HEK293 (cell line): ENCODE results near the gene STAC.

Experiments
- CTCF ChIA-PET: fragments of 350-600 bp; formaldehyde crosslinking; extraction: SDS; loops from one replicate; lab custom pipeline; 2021; ENCODE audit warnings: antibody characterized with exemption; lab: Yijun Ruan, JAX
- POLR2A ChIA-PET: fragments of 300-600 bp; formaldehyde crosslinking; extraction: SDS; loops from one replicate; lab custom pipeline; 2020; ENCODE audit warnings: antibody characterized with exemption, inconsistent platforms; lab: Yijun Ruan, JAX
- H3K27ac ChIP-seq: fragments of 200-500 bp; sonication (Bioruptor generic); 2 replicates; pipeline ENCODE4 v1.5.1; 2014; ENCODE audit warnings: low read depth, low read length, control low read depth, inconsistent platforms; ENCODE audit errors: extremely low read depth
- H3K36me3 ChIP-seq, 2 experiments: fragments of 200-500 bp in 1 of 2; sonication (Bioruptor generic) in 1 of 2; 1 replicate in 1 of 2; 2 replicates in 1 of 2; pipeline ENCODE4 v1.5.1; 2014 to 2017; ENCODE audit warnings: inconsistent platforms in 2 of 2, low read length in 2 of 2; ENCODE audit not compliant: control insufficient read depth in 2 of 2, insufficient read depth in 1 of 2
- H3K4me1 ChIP-seq: fragments of 200-500 bp; sonication (Bioruptor generic); 2 replicates; pipeline ENCODE4 v1.5.1; 2014; ENCODE audit warnings: mild to moderate bottlenecking, low read length, inconsistent platforms; ENCODE audit not compliant: control insufficient read depth, insufficient read depth
- H3K4me3 ChIP-seq: 2 replicates; pipeline ENCODE4 v1.5.1; 2011; ENCODE audit warnings: low read depth, mild to moderate bottlenecking, control low read depth, low read length, moderate library complexity
- H3K9me3 ChIP-seq: fragments of 200-500 bp; sonication (Bioruptor generic); 2 replicates; pipeline ENCODE4 v1.5.1; 2014; ENCODE audit warnings: low read depth, low read length, inconsistent platforms; ENCODE audit not compliant: control insufficient read depth, insufficient read depth
- ELK4 ChIP-seq: IDR thresholded peaks from 2 replicates; pipeline ENCODE4 v1.6.1; 2011; ENCODE audit warnings: mild to moderate bottlenecking, low read depth, low read length, borderline replicate concordance
- KLF16 ChIP-seq: fragments of 450-650 bp; formaldehyde crosslinking; IDR thresholded peaks from 2 replicates; pipeline ENCODE4 v1.5.1; 2017; ENCODE audit warnings: missing biosample characterization, missing genetic modification characterization
- KLF8 ChIP-seq: fragments of 450-650 bp; formaldehyde crosslinking; IDR thresholded peaks from 2 replicates; pipeline ENCODE4 v1.5.1; 2016; ENCODE audit warnings: missing biosample characterization, missing genetic modification characterization
- MZF1 ChIP-seq: fragments of 450-650 bp; formaldehyde crosslinking; IDR thresholded peaks from 2 replicates; pipeline ENCODE4 v1.5.1; 2017; ENCODE audit warnings: missing biosample characterization, missing genetic modification characterization, borderline replicate concordance
- PBX3 ChIP-seq: sonication (generic); formaldehyde crosslinking; IDR thresholded peaks from 2 replicates; pipeline ENCODE4 v1.8.1; 2022; ENCODE audit warnings: mild to moderate bottlenecking, moderate library complexity, missing genetic modification reagents
- YY1 ChIP-seq: fragments of 450-650 bp; formaldehyde crosslinking; IDR thresholded peaks from 2 replicates; pipeline ENCODE4 v1.5.1; 2018; ENCODE audit warnings: missing biosample characterization, missing genetic modification characterization
- ZBTB1 ChIP-seq: fragments of 450-650 bp; formaldehyde crosslinking; IDR thresholded peaks from 2 replicates; pipeline ENCODE4 v1.5.1; 2016; ENCODE audit warnings: missing biosample characterization, missing genetic modification characterization
- ZNF169 ChIP-seq: fragments of 450-650 bp; formaldehyde crosslinking; IDR thresholded peaks from 2 replicates; pipeline ENCODE4 v1.5.1; 2016; ENCODE audit warnings: missing biosample characterization, missing genetic modification characterization
- ZNF214 ChIP-seq: fragments of 450-650 bp; formaldehyde crosslinking; IDR thresholded peaks from 2 replicates; pipeline ENCODE4 v1.5.1; 2017; ENCODE audit warnings: missing biosample characterization, mild to moderate bottlenecking, missing genetic modification characterization, borderline replicate concordance
- ZNF23 ChIP-seq: fragments of 450-650 bp; formaldehyde crosslinking; IDR thresholded peaks from 2 replicates; pipeline ENCODE4 v1.5.1; 2016; ENCODE audit warnings: missing biosample characterization, missing genetic modification characterization, borderline replicate concordance
- ZNF266 ChIP-seq: fragments of 450-650 bp; formaldehyde crosslinking; IDR thresholded peaks from 2 replicates; pipeline ENCODE4 v1.5.1; 2016; ENCODE audit warnings: missing biosample characterization, missing genetic modification characterization, low read depth
- ZNF302 ChIP-seq: fragments of 450-650 bp; formaldehyde crosslinking; IDR thresholded peaks from 2 replicates; pipeline ENCODE4 v1.5.1; 2016; ENCODE audit warnings: missing biosample characterization, missing genetic modification characterization, low read depth
- ZNF423 ChIP-seq: fragments of 450-650 bp; formaldehyde crosslinking; IDR thresholded peaks from 2 replicates; pipeline ENCODE4 v1.5.1; 2016; ENCODE audit warnings: missing biosample characterization, missing genetic modification characterization
- ZNF473 ChIP-seq: fragments of 450-650 bp; formaldehyde crosslinking; IDR thresholded peaks from 2 replicates; pipeline ENCODE4 v1.5.1; 2017; ENCODE audit warnings: missing biosample characterization, missing genetic modification characterization
- ZNF510 ChIP-seq: fragments of 450-650 bp; formaldehyde crosslinking; IDR thresholded peaks from 2 replicates; pipeline ENCODE4 v1.5.1; 2018; ENCODE audit warnings: mild to moderate bottlenecking, missing genetic modification characterization, missing biosample characterization; ENCODE audit not compliant: insufficient replicate concordance
- ZNF521 ChIP-seq: fragments of 450-650 bp; formaldehyde crosslinking; IDR thresholded peaks from 2 replicates; pipeline ENCODE4 v1.5.1; 2017; ENCODE audit warnings: missing biosample characterization, mild to moderate bottlenecking, missing genetic modification characterization
- ZNF558 ChIP-seq: fragments of 450-650 bp; formaldehyde crosslinking; IDR thresholded peaks from 2 replicates; pipeline ENCODE4 v1.5.1; 2016; ENCODE audit warnings: missing biosample characterization, missing genetic modification characterization
- ZNF560 ChIP-seq: fragments of 450-650 bp; formaldehyde crosslinking; IDR thresholded peaks from 2 replicates; pipeline ENCODE4 v1.5.1; 2017; ENCODE audit warnings: missing biosample characterization, missing genetic modification characterization, borderline replicate concordance
- ZNF677 ChIP-seq: fragments of 450-650 bp; IDR thresholded peaks from 2 replicates; pipeline ENCODE4 v1.5.0; 2018; ENCODE audit warnings: missing biosample characterization, mild to moderate bottlenecking, missing genetic modification characterization, moderate library complexity
- ZNF791 ChIP-seq: fragments of 450-650 bp; formaldehyde crosslinking; IDR thresholded peaks from 2 replicates; pipeline ENCODE4 v1.5.1; 2016; ENCODE audit warnings: missing biosample characterization, missing genetic modification characterization
- ZNF830 ChIP-seq: fragments of 450-650 bp; IDR thresholded peaks from 2 replicates; pipeline ENCODE4 v1.5.0; 2018; ENCODE audit warnings: missing biosample characterization, missing genetic modification characterization, low read depth, mild to moderate bottlenecking, moderate library complexity
- ZSCAN4 ChIP-seq: fragments of 450-650 bp; formaldehyde crosslinking; IDR thresholded peaks from 2 replicates; pipeline ENCODE4 v1.5.1; 2017; ENCODE audit warnings: missing biosample characterization, missing genetic modification characterization
- TF ChIP-seq, protein P1 (sequence below): fragments of 450-650 bp; IDR thresholded peaks from 2 replicates; pipeline ENCODE4 v1.5.1; 2018; ENCODE audit warnings: missing biosample characterization, mild to moderate bottlenecking, missing genetic modification characterization
- TF ChIP-seq, protein P2 (sequence below): fragments of 450-650 bp; formaldehyde crosslinking; IDR thresholded peaks from 2 replicates; pipeline ENCODE4 v1.5.1; 2017; ENCODE audit warnings: missing biosample characterization, mild to moderate bottlenecking, missing genetic modification characterization, moderate library complexity

The STAC gene

GRCh38 chr3:36394176-36394575 lies 13.9 kb downstream of the STAC start:
- Histone ChIP-seq H3K4me3 (no peak overlapping the region), H3K36me3 (no peaks in the 10 kb centered on the region)
- TF ChIP-seq ZNF791 (tag by site-specific recombination) (no peak), ZBTB1 (no peak), ZNF558 (tag by site-specific recombination) (no peak), YY1 (tag by site-specific recombination) (no peak), ZNF473 (no peak), KLF8 (tag by site-specific recombination) (no peak), ZNF423 (tag by site-specific recombination) (no peak), ELK4 (no peak), ZNF214 (no peak), ZNF302 (no peak), ZNF23 (tag by site-specific recombination) (no peak), ZNF266 (tag by site-specific recombination) (no peak)
- TF ChIP-seq, protein P1, sequence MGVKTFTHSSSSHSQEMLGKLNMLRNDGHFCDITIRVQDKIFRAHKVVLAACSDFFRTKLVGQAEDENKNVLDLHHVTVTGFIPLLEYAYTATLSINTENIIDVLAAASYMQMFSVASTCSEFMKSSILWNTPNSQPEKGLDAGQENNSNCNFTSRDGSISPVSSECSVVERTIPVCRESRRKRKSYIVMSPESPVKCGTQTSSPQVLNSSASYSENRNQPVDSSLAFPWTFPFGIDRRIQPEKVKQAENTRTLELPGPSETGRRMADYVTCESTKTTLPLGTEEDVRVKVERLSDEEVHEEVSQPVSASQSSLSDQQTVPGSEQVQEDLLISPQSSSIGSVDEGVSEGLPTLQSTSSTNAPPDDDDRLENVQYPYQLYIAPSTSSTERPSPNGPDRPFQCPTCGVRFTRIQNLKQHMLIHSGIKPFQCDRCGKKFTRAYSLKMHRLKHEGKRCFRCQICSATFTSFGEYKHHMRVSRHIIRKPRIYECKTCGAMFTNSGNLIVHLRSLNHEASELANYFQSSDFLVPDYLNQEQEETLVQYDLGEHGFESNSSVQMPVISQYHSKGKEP (tag by site-specific recombination) = no peak
- TF ChIP-seq, all 188 proteins: peak for 0
- H3K4me1 ChIP-seq = no peaks in the 10 kb centered on the region
- CTCF ChIA-PET = no interaction called here
- POLR2A ChIA-PET = no interaction called here
- no peak overlapping the region for H3K27ac ChIP-seq
- H3K9me3 ChIP-seq = no peaks in the 10 kb centered on the region

DNA sequence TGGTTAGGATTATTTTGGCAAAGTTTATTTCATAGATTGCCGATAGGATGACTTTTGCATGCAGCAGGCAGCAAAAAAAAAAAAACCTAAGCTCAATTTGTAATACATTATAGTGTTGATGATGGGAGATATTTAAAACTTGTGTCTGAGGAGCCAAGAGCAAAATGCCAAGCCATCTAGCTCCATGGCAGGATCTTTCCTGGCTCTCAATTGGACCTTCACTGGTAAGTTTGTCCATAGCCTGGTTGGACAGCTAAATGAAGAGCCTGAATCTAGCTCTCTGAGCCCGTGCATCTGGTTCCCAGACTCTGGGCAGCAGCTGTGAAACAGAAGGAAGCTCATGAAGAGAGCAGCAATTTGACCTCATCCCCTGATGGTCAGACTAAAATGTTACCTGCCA lies 17.5 kb downstream of the STAC start:
- TF ChIP-seq ZNF677 (no peak), ZNF510 (tag by site-specific recombination) (no peak), ZNF830 (no peak), ZSCAN4 (tag by site-specific recombination) (no peak), ZNF521 (no peak), MZF1 (tag by site-specific recombination) (no peak), ZNF302 (no peak), ZNF473 (no peak), PBX3 (CRISPR knock-in tag) (no peak), KLF16 (tag by site-specific recombination) (no peak), ZNF169 (tag by site-specific recombination) (no peak), ZNF560 (tag by site-specific recombination) (no peak), ZNF266 (tag by site-specific recombination) (no peak)
- TF ChIP-seq, protein P2, sequence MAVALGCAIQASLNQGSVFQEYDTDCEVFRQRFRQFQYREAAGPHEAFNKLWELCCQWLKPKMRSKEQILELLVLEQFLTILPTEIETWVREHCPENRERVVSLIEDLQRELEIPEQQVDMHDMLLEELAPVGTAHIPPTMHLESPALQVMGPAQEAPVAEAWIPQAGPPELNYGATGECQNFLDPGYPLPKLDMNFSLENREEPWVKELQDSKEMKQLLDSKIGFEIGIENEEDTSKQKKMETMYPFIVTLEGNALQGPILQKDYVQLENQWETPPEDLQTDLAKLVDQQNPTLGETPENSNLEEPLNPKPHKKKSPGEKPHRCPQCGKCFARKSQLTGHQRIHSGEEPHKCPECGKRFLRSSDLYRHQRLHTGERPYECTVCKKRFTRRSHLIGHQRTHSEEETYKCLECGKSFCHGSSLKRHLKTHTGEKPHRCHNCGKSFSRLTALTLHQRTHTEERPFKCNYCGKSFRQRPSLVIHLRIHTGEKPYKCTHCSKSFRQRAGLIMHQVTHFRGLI = no peak
- Histone ChIP-seq H3K9me3 (no peaks in the 10 kb centered on the region), H3K36me3 (no peaks in the 10 kb centered on the region), H3K27ac (no peak overlapping the region), H3K4me1 (no peaks in the 10 kb centered on the region), H3K4me3 (no peak overlapping the region)
- CTCF ChIA-PET = interaction anchor here (0.6 to 1.1 kb wide), 2 partner anchors 299 to 308 kb away, joined by 3 read pairs; no protein-coding TSS in a partner anchor
- POLR2A ChIA-PET = interaction anchor here (0.9 kb wide), 1 partner anchor 17 kb away, joined by 3 read pairs; the partner anchor contains the start of gene STAC
